DND-41 (cell line): ENCODE results near the gene SOX6.

Experiments
- CTCF ChIP-seq: IDR thresholded peaks from 2 replicates; pipeline ENCODE4 v1.5.1; 2012; ENCODE audit warnings: borderline replicate concordance, low read length, moderate library complexity, mild to moderate bottlenecking; ENCODE audit not compliant: poor library complexity, severe bottlenecking; ENCODE audit errors: extremely low read depth
- EZH2 ChIP-seq: IDR thresholded peaks from 3 replicates; pipeline ENCODE4 v1.6.1; 2012; ENCODE audit warnings: borderline replicate concordance, low read depth, mild to moderate bottlenecking, moderate library complexity, low read length, inconsistent platforms; ENCODE audit not compliant: severe bottlenecking

- TF ChIP-seq CTCF (no peak), EZH2 (no peak)
Observed at GRCh38 chr11:16336721-16337120, 19.6 kb downstream of the SOX6 start.
